AG09319 (cell line): Measurements from ENCODE around the gene PLXND1.
A peak's percentile ranks its signal among the peaks of the same experiment; 100 is the strongest.

Experiments
- DNase-seq: peaks from one replicate; pipeline ENCODE4 v3.0.0-alpha.2; 2010; ENCODE audit warnings: low read depth; ENCODE audit errors: extremely low read depth
- CTCF ChIP-seq: IDR thresholded peaks from 2 replicates; pipeline ENCODE4 v1.5.1; 2011; ENCODE audit warnings: low read depth, mild to moderate bottlenecking, inconsistent platforms, low read length, moderate library complexity

The PLXND1 gene

GRCh38 chr3:129564981-129565644 is 41.4 kb downstream of the PLXND1 start:
- DNase-seq: no peak
- no peak for TF ChIP-seq CTCF

GRCh38 chr3:129563850-129564535 is 42.5 kb downstream of the PLXND1 start:
- TF ChIP-seq CTCF: no peak

GRCh38 chr3:129563332-129563731 is 43.1 kb downstream of the PLXND1 start:
- no peak for TF ChIP-seq CTCF
- DNase-seq: no peak

More at GRCh38 chr3:129563850-129564535, 42.5 kb downstream of the PLXND1 start:
- no peak for DNase-seq

GRCh38 chr3:129562803-129563202 is 43.7 kb downstream of the PLXND1 start:
- TF ChIP-seq CTCF: no peak
- no peak for DNase-seq

GRCh38 chr3:129561619-129562248 is 44.7 kb downstream of the PLXND1 start:
- DNase-seq: no peak
- TF ChIP-seq CTCF: no peak

GRCh38 chr3:129560911-129561594 is 45.4 kb downstream of the PLXND1 start:
- no peak for TF ChIP-seq CTCF
- peak; percentile 82 for DNase-seq

GRCh38 chr3:129560269-129560787 is 46.1 kb downstream of the PLXND1 start:
- peak; percentile 32 for DNase-seq
- TF ChIP-seq CTCF: no peak
